Loucy (cell line): ENCODE data around the gene ZBTB48.

Experiments used
- H2AFZ ChIP-seq: fragments of 200-600 bp; sonication (generic); 2 replicates; pipeline ENCODE4 v1.6.0; 2016; ENCODE audit warnings: antibody characterized with exemption, mild to moderate bottlenecking, low read length, moderate library complexity
- H3F3A ChIP-seq: fragments of 200-600 bp; 2 replicates; pipeline ENCODE4 v1.6.0; 2016; ENCODE audit warnings: antibody characterized with exemption, low read depth, mild to moderate bottlenecking
- H3K27me3 ChIP-seq: fragments of 200-600 bp; sonication (generic); 2 replicates; pipeline ENCODE4 v1.6.1; 2014; ENCODE audit warnings: low read length, mild to moderate bottlenecking; ENCODE audit not compliant: insufficient read depth, poor library complexity, severe bottlenecking
- H3K36me3 ChIP-seq: fragments of 200-600 bp; sonication (generic); 2 replicates; pipeline ENCODE4 v1.6.1; 2016; ENCODE audit warnings: low read length; ENCODE audit not compliant: insufficient read depth
- H3K4me1 ChIP-seq: fragments of 200-600 bp; sonication (generic); 2 replicates; pipeline ENCODE4 v1.5.1; 2014; ENCODE audit warnings: low read length, mild to moderate bottlenecking; ENCODE audit not compliant: insufficient read depth, poor library complexity, severe bottlenecking
- H3K4me2 ChIP-seq: fragments of 200-600 bp; sonication (generic); 2 replicates; pipeline ENCODE4 v1.6.0; 2014; ENCODE audit warnings: antibody characterized with exemption, low read length, low read depth, mild to moderate bottlenecking; ENCODE audit not compliant: poor library complexity, severe bottlenecking
- H3K4me3 ChIP-seq: fragments of 200-600 bp; sonication (generic); 2 replicates; pipeline ENCODE4 v1.5.1; 2014; ENCODE audit warnings: low read length, mild to moderate bottlenecking, mixed read lengths; ENCODE audit not compliant: poor library complexity, severe bottlenecking
- H3K79me2 ChIP-seq: fragments of 200-600 bp; sonication (generic); 2 replicates; pipeline ENCODE4 v1.6.1; 2014; ENCODE audit warnings: low read length; ENCODE audit not compliant: insufficient read depth
- H3K9ac ChIP-seq: fragments of 200-600 bp; sonication (generic); 2 replicates; pipeline ENCODE4 v1.6.0; 2014; ENCODE audit warnings: mild to moderate bottlenecking, low read depth, low read length, moderate library complexity; ENCODE audit not compliant: poor library complexity, severe bottlenecking
- H3K9me2 ChIP-seq: fragments of 200-600 bp; sonication (generic); replicated peaks from 2 replicates; pipeline ENCODE4 v1.6.1; 2016; ENCODE audit warnings: low read depth, low read length, mixed read lengths
- H3K9me3 ChIP-seq: fragments of 200-600 bp; sonication (generic); 2 replicates; pipeline ENCODE4 v1.6.1; 2014; ENCODE audit warnings: mild to moderate bottlenecking, antibody characterized with exemption, low read length, low read depth; ENCODE audit not compliant: insufficient read depth
- H4K20me1 ChIP-seq: fragments of 200-600 bp; sonication (generic); 2 replicates; pipeline ENCODE4 v1.6.0; 2014; ENCODE audit warnings: antibody characterized with exemption, low read length, mild to moderate bottlenecking; ENCODE audit not compliant: insufficient read depth, poor library complexity, severe bottlenecking
- CTCF ChIP-seq: fragments of 200-600 bp; sonication (generic); conservative IDR thresholded peaks from 2 replicates; pipeline ENCODE4 v1.5.1; 2014; ENCODE audit warnings: mild to moderate bottlenecking, antibody characterized with exemption, low read length
- EZH2phosphoT487 ChIP-seq: fragments of 200-600 bp; IDR thresholded peaks from 2 replicates; pipeline ENCODE4 v1.6.1; 2018; ENCODE audit warnings: antibody characterized with exemption, mild to moderate bottlenecking, moderate library complexity, borderline replicate concordance

The ZBTB48 gene

GRCh38 chr1:6601049-6601922 lies 21.5 kb downstream of the ZBTB48 start:
- H2AFZ ChIP-seq = peak overlapping the region; percentile 94
- peaks cover 19% of the 10 kb centered on the region; the same call in 1 of the 2 replicates for H3K36me3 ChIP-seq
- H3K4me2 ChIP-seq = peak overlapping the region; percentile 94
- no peaks in the 10 kb centered on the region for H3K9me2 ChIP-seq
- peaks cover 61% of the 10 kb centered on the region for H3K79me2 ChIP-seq
- peaks cover 34% of the 10 kb centered on the region for H4K20me1 ChIP-seq
- H3K4me1 ChIP-seq = peaks cover 28% of the 10 kb centered on the region
- peak overlapping the region; percentile 81 for H3K4me3 ChIP-seq
- peak overlapping the region; percentile 74 for H3K9ac ChIP-seq
- no peaks in the 10 kb centered on the region for H3K27me3 ChIP-seq
- H3K9me3 ChIP-seq = no peaks in the 10 kb centered on the region
- TF ChIP-seq CTCF (0 out of 2 replicates have a peak, but pooled peaks have one; percentile 18), EZH2phosphoT487 (no peak)
- 0 out of 2 replicates have a peak, but pooled peaks cover 5% of the 10 kb centered on the region for H3F3A ChIP-seq

- Histone ChIP-seq H3K9me2 (no peaks in the 10 kb centered on the region), H3K4me1 (peaks cover 24% of the 10 kb centered on the region), H3K4me3 (peak overlapping the region; percentile 81), H3K4me2 (peak overlapping the region; percentile 94), H4K20me1 (peaks cover 29% of the 10 kb centered on the region), H2AFZ (peak overlapping the region; percentile 94), H3K9me3 (no peaks in the 10 kb centered on the region), H3K36me3 (peaks cover 14% of the 10 kb centered on the region; the same call in 1 of the 2 replicates), H3K79me2 (peaks cover 53% of the 10 kb centered on the region), H3K27me3 (no peaks in the 10 kb centered on the region), H3F3A (0 out of 2 replicates have a peak, but pooled peaks cover 5% of the 10 kb centered on the region), H3K9ac (peak overlapping the region; percentile 74)
- TF ChIP-seq EZH2phosphoT487 (no peak), CTCF (no peak)
Measured at GRCh38 chr1:6601923-6602668, 22.3 kb downstream of the ZBTB48 start.

GRCh38 chr1:6602669-6603237 lies 23.0 kb downstream of the ZBTB48 start, which contains the start of gene KLHL21:
Gene KLHL21, minus strand, starts transcription at chr1:6602869. Its CDS starts 52 bp downstream, at chr1:6602817.
- TF ChIP-seq CTCF = no peak
- no peak for TF ChIP-seq EZH2phosphoT487
- H2AFZ ChIP-seq = peak within 1 kb of the TSS; percentile 98
- H3K27me3 ChIP-seq = no peaks in the 10 kb centered on the region
- H3F3A ChIP-seq = 0 out of 2 replicates have a peak, but pooled peaks cover 5% of the 10 kb centered on the region
- peaks cover 21% of the 10 kb centered on the region for H3K4me1 ChIP-seq
- peak within 1 kb of the TSS; percentile 94 for H3K4me2 ChIP-seq
- no peaks in the 10 kb centered on the region for H3K9me3 ChIP-seq
- peaks cover 46% of the 10 kb centered on the region for H3K79me2 ChIP-seq
- H3K4me3 ChIP-seq = peak within 1 kb of the TSS; percentile 81
- H3K36me3 ChIP-seq = peaks cover 8% of the 10 kb centered on the region; the same call in 1 of the 2 replicates
- peak within 1 kb of the TSS; percentile 78 for H3K9ac ChIP-seq
- H3K9me2 ChIP-seq = no peaks in the 10 kb centered on the region
- H4K20me1 ChIP-seq = peaks cover 22% of the 10 kb centered on the region
